ENCODE results near the gene RNF212. TPM values are rescaled to one million over a fixed set of nuclear protein-coding genes. Genes with fewer than 3 reads are reported as not detected.

Gene RNF212
- polyA plus RNA-seq, 2 of the 4 experiments (the other 2 are of a cell fraction), result 3.0 TPM

- ATAC-seq, result 0 out of 6 replicates have a peak, but pooled peaks of 1 of the 2 experiments have one; percentile 4
- CTCF ChIA-PET, result no interaction called here
These were observed 82.8 kb downstream of the RNF212 start for GRCh38 chr4:1030559-1030958.

DNA sequence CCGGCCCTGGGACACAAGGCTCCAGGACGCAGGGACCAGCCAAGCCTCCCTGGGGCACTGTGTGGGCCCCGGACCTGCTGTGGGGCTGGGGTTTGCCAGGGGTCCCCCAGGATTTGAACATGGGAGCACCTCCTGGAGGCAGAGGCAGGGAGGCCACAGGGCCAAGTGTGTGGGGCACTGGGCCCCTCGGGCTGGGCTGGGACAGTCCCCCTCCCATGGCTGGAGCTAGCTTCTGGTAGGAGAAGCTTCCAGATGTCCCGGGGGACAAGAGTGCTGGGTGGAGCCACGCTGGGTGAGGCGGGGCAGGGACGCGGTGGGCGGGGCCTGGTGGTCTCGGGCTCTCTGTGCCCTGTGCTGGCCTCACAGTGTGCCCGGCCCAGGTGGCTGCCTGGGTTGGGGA lies 83.3 kb downstream of the RNF212 start:
- FAIRE-seq (no peak), DNase-seq (ENCODE audit: low read depth in 1 of 2, low spot score in 1 of 2) (no peak), ATAC-seq (peak in 1 of 2 experiments; percentile 43; a peak in 3 of 6 replicates)
- ChIA-PET CTCF (no interaction called here), POLR2A (no interaction called here)
- no peak overlapping the region for H3K27ac ChIP-seq
- H3K4me1 ChIP-seq, result no peaks in the 10 kb centered on the region
- no peak overlapping the region for H3K4me3 ChIP-seq
- TF ChIP-seq RARB (CRISPR knock-in tag; IDR thresholded peaks at IDR 0.05) (no peak), JUN (IDR thresholded peaks at IDR 0.05) (no peak), RNF2 (IDR thresholded peaks at IDR 0.05; ENCODE audit: borderline replicate concordance, low read depth) (no peak), CBX2 (IDR thresholded peaks at IDR 0.05; ENCODE audit: borderline replicate concordance, low read depth) (no peak), MAFK (IDR thresholded peaks at IDR 0.05; ENCODE audit: partially characterized antibody) (no peak)
- WGBS (ENCODE audit: missing lambda C conversion rate), result 71% methylated on average over 3 of the region's 12 CpGs
- no peak overlapping the region for H3K4me2 ChIP-seq
- H3K9me3 ChIP-seq, result no peaks in the 10 kb centered on the region

More at GRCh38 chr4:1030559-1030958, 82.8 kb downstream of the RNF212 start:
- WGBS (ENCODE audit: missing lambda C conversion rate), result 71% methylated on average over 7 of the region's 16 CpGs
- DNase-seq (ENCODE audit: low read depth in 1 of 2, low spot score in 1 of 2), result no peak
- no peak overlapping the region for H3K4me3 ChIP-seq
- H3K9me3 ChIP-seq, result no peaks in the 10 kb centered on the region
- TF ChIP-seq HOXB13 (CRISPR knock-in tag; IDR thresholded peaks at IDR 0.05; ENCODE audit: low read depth) (no peak), NPAS2 (CRISPR knock-in tag; IDR thresholded peaks at IDR 0.05; ENCODE audit: borderline replicate concordance) (no peak), ZFP36 (IDR thresholded peaks at IDR 0.05; ENCODE audit: borderline replicate concordance, partially characterized antibody) (no peak), EHF (CRISPR knock-in tag; IDR thresholded peaks at IDR 0.05) (no peak), HES2 (IDR thresholded peaks at IDR 0.05) (no peak), MYC (IDR thresholded peaks at IDR 0.05; ENCODE audit: borderline replicate concordance, low read length) (no peak), TFCP2L1 (CRISPR knock-in tag; IDR thresholded peaks at IDR 0.05) (no peak)
- TF ChIP-seq, protein P1, sequence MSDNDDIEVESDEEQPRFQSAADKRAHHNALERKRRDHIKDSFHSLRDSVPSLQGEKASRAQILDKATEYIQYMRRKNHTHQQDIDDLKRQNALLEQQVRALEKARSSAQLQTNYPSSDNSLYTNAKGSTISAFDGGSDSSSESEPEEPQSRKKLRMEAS (IDR thresholded peaks at IDR 0.05), result no peak
- TF ChIP-seq, protein P2, sequence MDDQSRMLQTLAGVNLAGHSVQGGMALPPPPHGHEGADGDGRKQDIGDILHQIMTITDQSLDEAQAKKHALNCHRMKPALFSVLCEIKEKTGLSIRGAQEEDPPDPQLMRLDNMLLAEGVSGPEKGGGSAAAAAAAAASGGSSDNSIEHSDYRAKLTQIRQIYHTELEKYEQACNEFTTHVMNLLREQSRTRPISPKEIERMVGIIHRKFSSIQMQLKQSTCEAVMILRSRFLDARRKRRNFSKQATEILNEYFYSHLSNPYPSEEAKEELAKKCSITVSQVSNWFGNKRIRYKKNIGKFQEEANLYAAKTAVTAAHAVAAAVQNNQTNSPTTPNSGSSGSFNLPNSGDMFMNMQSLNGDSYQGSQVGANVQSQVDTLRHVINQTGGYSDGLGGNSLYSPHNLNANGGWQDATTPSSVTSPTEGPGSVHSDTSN (IDR thresholded peaks at IDR 0.05), result no peak
- no peak overlapping the region for H3K27ac ChIP-seq
- FAIRE-seq, result no peak
- POLR2A ChIA-PET, result no interaction called here
- no peaks in the 10 kb centered on the region for H3K4me1 ChIP-seq
- H3K4me2 ChIP-seq, result no peak overlapping the region

- peak in 1 of 2 experiments; percentile 2; a peak in 1 of 6 replicates for ATAC-seq
- Histone ChIP-seq H3K4me2 (no peak overlapping the region), H3K27ac (no peak overlapping the region), H3K4me1 (no peaks in the 10 kb centered on the region), H3K9me3 (no peaks in the 10 kb centered on the region), H3K4me3 (no peak overlapping the region)
- no peak for FAIRE-seq
- TF ChIP-seq MAFK (IDR thresholded peaks at IDR 0.05; ENCODE audit: partially characterized antibody) (no peak), HEYL (CRISPR knock-in tag; IDR thresholded peaks at IDR 0.05) (no peak), HES2 (IDR thresholded peaks at IDR 0.05) (no peak)
- TF ChIP-seq, protein P2 (IDR thresholded peaks at IDR 0.05), result no peak
- DNase-seq (ENCODE audit: low read depth in 1 of 2, low spot score in 1 of 2), result no peak
- ChIA-PET CTCF (no interaction called here), POLR2A (no interaction called here)
- WGBS (ENCODE audit: missing lambda C conversion rate), result no CpG with 5 or more reads among the region's 17 CpGs
These were observed 83.8 kb downstream of the RNF212 start for GRCh38 chr4:1029529-1029928.

DNA sequence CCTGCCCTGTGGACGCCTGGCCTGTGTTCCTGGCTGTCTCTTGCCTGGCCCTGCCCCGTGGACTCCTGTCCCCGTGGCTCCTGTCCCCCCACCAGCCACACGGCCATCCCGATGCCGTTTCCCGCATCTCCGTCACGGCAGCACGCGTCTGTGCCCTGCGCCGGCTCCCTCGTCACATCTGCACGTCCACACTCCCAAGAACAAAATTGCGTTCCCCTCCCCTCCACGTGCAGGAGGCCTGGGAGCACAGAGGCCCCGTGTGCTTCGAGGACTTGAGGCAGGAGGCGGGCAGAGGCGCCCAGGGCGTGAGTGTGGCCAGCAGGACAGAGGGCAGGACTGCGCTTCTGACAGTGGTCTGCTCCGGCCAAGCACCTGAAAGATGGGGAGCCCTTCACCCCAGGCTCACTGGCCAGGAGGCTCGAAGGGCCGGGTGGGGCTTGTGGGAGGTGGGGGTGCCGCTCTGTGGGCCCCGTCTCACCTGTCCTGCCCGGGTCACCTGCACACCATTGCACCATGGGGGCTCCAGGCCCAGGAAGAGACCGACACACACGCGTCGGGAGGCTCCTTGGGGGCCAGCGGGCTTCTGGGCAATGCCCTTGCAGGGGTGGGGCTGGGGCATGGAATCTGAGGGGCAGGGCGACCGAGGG lies 84.7 kb downstream of the RNF212 start:
- Histone ChIP-seq H3K4me2 (no peak overlapping the region), H3K4me3 (no peak overlapping the region), H3K9me3 (no peaks in the 10 kb centered on the region), H3K4me1 (no peaks in the 10 kb centered on the region), H3K27ac (no peak overlapping the region)
- ChIA-PET CTCF (no interaction called here), POLR2A (no interaction called here)
- TF ChIP-seq, protein P1 (IDR thresholded peaks at IDR 0.05), result peak; percentile 17; the same call in 1 of the 2 replicates
- no peak for TF ChIP-seq JUNB (IDR thresholded peaks at IDR 0.05)
- ATAC-seq (no peak), DNase-seq (ENCODE audit: low read depth in 1 of 2, low spot score in 1 of 2) (no peak), FAIRE-seq (no peak)
- WGBS (ENCODE audit: missing lambda C conversion rate), result 93% methylated on average over 22 of the region's 36 CpGs
